KMS-11 (cell line): ENCODE data around the gene NCAM2.
"Not testable (repeated sequence)": the region's sequence is repeated elsewhere in the genome, so short reads cannot be mapped to it uniquely, and the experiment has no call there.

Experiments used
- H2AFZ ChIP-seq: fragments of 200-600 bp; sonication (generic); 2 replicates; pipeline ENCODE4 v1.6.1; 2016; ENCODE audit warnings: antibody characterized with exemption, mixed run types, low read depth
- H3K27ac ChIP-seq: fragments of 200-600 bp; sonication (generic); 2 replicates; pipeline ENCODE4 v1.6.1; 2016; ENCODE audit warnings: mild to moderate bottlenecking, mixed run types
- H3K27me3 ChIP-seq: fragments of 200-600 bp; sonication (generic); 2 replicates; pipeline ENCODE4 v1.6.1; 2017; ENCODE audit warnings: mild to moderate bottlenecking, low read depth, mixed run types, moderate library complexity; ENCODE audit not compliant: insufficient read depth
- H3K36me3 ChIP-seq: fragments of 200-600 bp; sonication (generic); 2 replicates; pipeline ENCODE4 v1.6.1; 2017; ENCODE audit warnings: mild to moderate bottlenecking, mixed run types; ENCODE audit not compliant: insufficient read depth
- H3K4me1 ChIP-seq: fragments of 200-600 bp; sonication (generic); 2 replicates; pipeline ENCODE4 v1.6.1; 2016; ENCODE audit warnings: mild to moderate bottlenecking, low read depth, mixed run types; ENCODE audit not compliant: poor library complexity, severe bottlenecking
- H3K4me2 ChIP-seq: fragments of 200-600 bp; sonication (generic); 2 replicates; pipeline ENCODE4 v1.7.0; 2016; ENCODE audit warnings: mild to moderate bottlenecking, mixed run types
- H3K4me3 ChIP-seq: fragments of 200-600 bp; sonication (generic); IDR thresholded peaks from 2 replicates; pipeline ENCODE4 v1.6.1; 2017; ENCODE audit warnings: low read depth, low read length, mixed read lengths; ENCODE audit not compliant: insufficient read depth
- H3K79me2 ChIP-seq: fragments of 200-600 bp; sonication (generic); 2 replicates; pipeline ENCODE4 v1.6.1; 2016; ENCODE audit warnings: low read depth, mixed run types; ENCODE audit not compliant: insufficient read depth
- H3K9ac ChIP-seq: fragments of 200-600 bp; sonication (generic); 2 replicates; pipeline ENCODE4 v1.6.1; 2016; ENCODE audit warnings: mild to moderate bottlenecking, mixed run types
- H4K20me1 ChIP-seq: fragments of 200-600 bp; sonication (generic); 2 replicates; pipeline ENCODE4 v1.6.1; 2016; ENCODE audit warnings: mild to moderate bottlenecking, mixed run types; ENCODE audit not compliant: insufficient read depth
- CTCF ChIP-seq: fragments of 200-600 bp; sonication (generic); conservative IDR thresholded peaks from 2 replicates; pipeline ENCODE4 v1.6.1; 2017; ENCODE audit warnings: low read depth, mild to moderate bottlenecking, antibody characterized with exemption, low read length, moderate library complexity, mixed read lengths

NCAM2 gene

DNA sequence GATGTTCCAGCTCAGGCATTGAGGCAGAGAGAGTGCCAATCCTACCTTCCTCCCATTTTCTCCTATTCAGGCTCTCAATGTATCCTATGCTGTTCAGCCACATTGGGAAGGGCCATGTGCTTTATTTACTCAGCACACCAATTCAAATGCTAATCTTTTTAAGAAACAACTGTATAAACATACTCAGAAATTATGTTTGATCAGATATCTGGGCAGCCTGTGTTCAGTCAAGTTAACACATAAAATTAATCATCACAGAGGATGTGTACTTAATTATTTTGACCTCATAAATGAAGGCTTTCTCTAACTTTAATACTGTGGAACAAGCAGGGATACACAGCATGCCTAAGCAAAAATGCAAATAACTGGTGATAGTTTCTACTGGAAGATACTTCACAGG lies 149.8 kb downstream of the NCAM2 start:
- TF ChIP-seq CTCF: no peak
- H3K79me2 ChIP-seq: no peaks in the 10 kb centered on the region
- H3K9ac ChIP-seq: no peak overlapping the region
- H3K4me3 ChIP-seq: no peak overlapping the region
- H3K4me1 ChIP-seq: no peaks in the 10 kb centered on the region
- no peak overlapping the region for H3K4me2 ChIP-seq
- no peak overlapping the region for H2AFZ ChIP-seq
- H3K27ac ChIP-seq: no peak overlapping the region
- no peaks in the 10 kb centered on the region for H3K27me3 ChIP-seq
- H3K36me3 ChIP-seq: no peaks in the 10 kb centered on the region
- no peaks in the 10 kb centered on the region for H4K20me1 ChIP-seq

DNA sequence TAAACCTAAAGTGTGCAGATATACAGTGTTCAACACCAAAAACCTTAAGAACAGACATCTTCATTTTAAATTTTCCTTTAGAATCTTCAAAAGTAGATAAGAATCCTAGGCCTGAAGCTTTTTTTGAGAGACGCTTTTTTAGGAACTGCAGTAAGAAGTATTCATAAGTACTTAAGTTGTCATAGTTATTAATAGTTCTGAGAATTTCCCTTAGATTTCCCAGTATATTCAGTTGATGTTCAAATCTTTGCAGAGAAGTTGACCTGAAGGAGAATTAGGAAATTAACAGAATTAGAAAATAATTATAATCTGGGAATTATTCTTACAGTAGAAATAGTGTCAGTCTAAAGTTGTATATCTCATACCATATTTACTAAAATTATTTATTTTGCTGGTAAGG lies 150.3 kb downstream of the NCAM2 start:
- no peak overlapping the region for H2AFZ ChIP-seq
- no peaks in the 10 kb centered on the region for H3K36me3 ChIP-seq
- H3K4me2 ChIP-seq: no peak overlapping the region
- no peak for TF ChIP-seq CTCF
- no peak overlapping the region for H3K27ac ChIP-seq
- H3K4me3 ChIP-seq: no peak overlapping the region
- H3K27me3 ChIP-seq: no peaks in the 10 kb centered on the region
- no peaks in the 10 kb centered on the region for H3K4me1 ChIP-seq
- H3K79me2 ChIP-seq: no peaks in the 10 kb centered on the region
- no peaks in the 10 kb centered on the region for H4K20me1 ChIP-seq
- no peak overlapping the region for H3K9ac ChIP-seq

GRCh38 chr21:21149445-21149844 lies 151.2 kb downstream of the NCAM2 start:
- H3K9ac ChIP-seq: not testable (repeated sequence)

GRCh38 chr21:21151231-21151630 lies 153.0 kb downstream of the NCAM2 start:
- H3K79me2 ChIP-seq: no peaks in the 10 kb centered on the region
- TF ChIP-seq CTCF: no peak
- no peak overlapping the region for H3K9ac ChIP-seq
- H3K4me3 ChIP-seq: no peak overlapping the region
- no peak overlapping the region for H3K4me2 ChIP-seq
- H3K4me1 ChIP-seq: no peaks in the 10 kb centered on the region
- no peak overlapping the region for H3K27ac ChIP-seq
- H3K27me3 ChIP-seq: no peaks in the 10 kb centered on the region
- no peak overlapping the region for H2AFZ ChIP-seq
- H4K20me1 ChIP-seq: no peaks in the 10 kb centered on the region
- H3K36me3 ChIP-seq: no peaks in the 10 kb centered on the region

More at GRCh38 chr21:21149445-21149844, 151.2 kb downstream of the NCAM2 start:
- H3K4me1 ChIP-seq, H3K4me2 ChIP-seq, H4K20me1 ChIP-seq, H3K27ac ChIP-seq, H3K36me3 ChIP-seq, H2AFZ ChIP-seq, H3K79me2 ChIP-seq, H3K4me3 ChIP-seq, H3K27me3 ChIP-seq: not testable (repeated sequence)

GRCh38 chr21:21156397-21156796 lies 158.2 kb downstream of the NCAM2 start:
- H2AFZ ChIP-seq: no peak overlapping the region
- H3K4me1 ChIP-seq: no peaks in the 10 kb centered on the region
- no peak overlapping the region for H3K4me2 ChIP-seq
- no peak overlapping the region for H3K4me3 ChIP-seq
- no peak overlapping the region for H3K9ac ChIP-seq
- no peaks in the 10 kb centered on the region for H3K79me2 ChIP-seq
- no peaks in the 10 kb centered on the region for H3K36me3 ChIP-seq
- TF ChIP-seq CTCF: no peak
- no peaks in the 10 kb centered on the region for H3K27me3 ChIP-seq
- no peaks in the 10 kb centered on the region for H4K20me1 ChIP-seq
- H3K27ac ChIP-seq: no peak overlapping the region
